OCI-LY7 (cell line): Measurements from ENCODE around the gene ZNF407. TPM values are rescaled to one million over a fixed set of nuclear protein-coding genes. Genes with fewer than 3 reads are reported as not detected.

Experiments used
- BruUV-seq: library from RNA; stranded (reverse); fragments of 400-500 nt; replicated peaks from 2 replicates; lab custom pipeline; 2021; lab: Mats Ljungman, UMichigan
- CTCF ChIA-PET: fragments of 300-600 bp; sonication (Branson Sonifier 250); formaldehyde crosslinking; loops from one replicate; lab custom pipeline; 2022; ENCODE audit warnings: antibody characterized with exemption; ENCODE audit not compliant: unreplicated experiment; lab: Charles Lee
- POLR2A ChIA-PET: fragments of 300-600 bp; sonication (Branson Sonifier 250); formaldehyde crosslinking; loops from one replicate; lab custom pipeline; 2022; ENCODE audit warnings: antibody characterized with exemption; lab: Charles Lee
- DNase-seq: peaks from one replicate; pipeline ENCODE4 v3.0.0-alpha.2; 2015; ENCODE audit warnings: low spot score
- H2AFZ ChIP-seq: fragments of 200-600 bp; sonication (generic), shearing (Covaris generic); 2 replicates; pipeline ENCODE4 v1.6.1; 2014; ENCODE audit warnings: mild to moderate bottlenecking, antibody characterized with exemption, low read length, moderate library complexity
- H3K27ac ChIP-seq: fragments of 200-600 bp; sonication (generic); 2 replicates; pipeline ENCODE4 v1.5.1; 2014; ENCODE audit warnings: mixed run types, low read depth, mild to moderate bottlenecking, moderate library complexity, low read length, inconsistent platforms; ENCODE audit not compliant: poor library complexity, severe bottlenecking
- H3K36me3 ChIP-seq: fragments of 200-600 bp; sonication (generic); 2 replicates; pipeline ENCODE4 v1.6.1; 2014; ENCODE audit warnings: mild to moderate bottlenecking, antibody characterized with exemption, low read length, moderate library complexity, mixed read lengths; ENCODE audit not compliant: insufficient read depth
- H3K4me1 ChIP-seq: fragments of 200-600 bp; sonication (generic); 2 replicates; pipeline ENCODE4 v1.5.1; 2014; ENCODE audit warnings: mild to moderate bottlenecking, low read length; ENCODE audit not compliant: insufficient read depth, poor library complexity, severe bottlenecking
- H3K4me2 ChIP-seq: fragments of 200-600 bp; sonication (generic); 2 replicates; pipeline ENCODE4 v1.6.1; 2014; ENCODE audit warnings: mild to moderate bottlenecking, low read length
- H3K4me3 ChIP-seq: fragments of 200-600 bp; sonication (generic); 2 replicates; pipeline ENCODE4 v1.5.1; 2014; ENCODE audit warnings: mild to moderate bottlenecking, low read depth, low read length; ENCODE audit not compliant: poor library complexity, severe bottlenecking
- H3K79me2 ChIP-seq: fragments of 200-600 bp; sonication (generic); 2 replicates; pipeline ENCODE4 v1.6.1; 2016; ENCODE audit warnings: low read depth, mild to moderate bottlenecking, low read length, moderate library complexity, mixed read lengths; ENCODE audit not compliant: insufficient read depth
- H3K9me2 ChIP-seq: fragments of 200-600 bp; sonication (generic); 2 replicates; pipeline ENCODE4 v1.6.1; 2016; ENCODE audit warnings: mild to moderate bottlenecking, low read length, mixed read lengths; ENCODE audit not compliant: insufficient read depth
- H3K9me3 ChIP-seq: fragments of 200-600 bp; sonication (generic); 2 replicates; pipeline ENCODE4 v1.6.1; 2014; ENCODE audit warnings: mild to moderate bottlenecking, mixed run types, low read length, mixed read lengths
- H4K20me1 ChIP-seq: fragments of 200-600 bp; sonication (generic); 2 replicates; pipeline ENCODE4 v1.6.1; 2014; ENCODE audit warnings: mild to moderate bottlenecking, antibody characterized with exemption, low read length, moderate library complexity, mixed read lengths; ENCODE audit not compliant: insufficient read depth
- EZH2phosphoT487 ChIP-seq: fragments of 200-600 bp; sonication (generic); IDR thresholded peaks from 2 replicates; pipeline ENCODE4 v1.6.1; 2018; ENCODE audit warnings: low read depth, borderline replicate concordance, mild to moderate bottlenecking, mixed run types, antibody characterized with exemption, low read length, moderate library complexity, mixed read lengths
- intact Hi-C: fragments of 100-400 bp; cut with micrococcal nuclease; formaldehyde crosslinking; loops from one replicate; pipeline ENCODE4 v1.10.0; 2022; ENCODE audit not compliant: unreplicated experiment
- total RNA-seq, 2 experiments: library from RNA; depleted of rRNA in 1 of 2; stranded (reverse); fragments of >200 nt in 1 of 2; shearing (Covaris generic) in 1 of 2; gene quantifications; 2 replicates each; pipeline ENCODE4 v1.2.3, GENCODE V29; 2014 to 2022
- TF ChIP-seq, protein P1 (sequence below): fragments of 200-600 bp; sonication (generic); conservative IDR thresholded peaks from 2 replicates; pipeline ENCODE4 v1.5.1; 2014; ENCODE audit warnings: mild to moderate bottlenecking, antibody characterized with exemption, low read length, moderate library complexity, mixed read lengths

Gene ZNF407
- total RNA-seq, 2 experiments from 2014 or later = 8.9 to 11.9 TPM

DNA sequence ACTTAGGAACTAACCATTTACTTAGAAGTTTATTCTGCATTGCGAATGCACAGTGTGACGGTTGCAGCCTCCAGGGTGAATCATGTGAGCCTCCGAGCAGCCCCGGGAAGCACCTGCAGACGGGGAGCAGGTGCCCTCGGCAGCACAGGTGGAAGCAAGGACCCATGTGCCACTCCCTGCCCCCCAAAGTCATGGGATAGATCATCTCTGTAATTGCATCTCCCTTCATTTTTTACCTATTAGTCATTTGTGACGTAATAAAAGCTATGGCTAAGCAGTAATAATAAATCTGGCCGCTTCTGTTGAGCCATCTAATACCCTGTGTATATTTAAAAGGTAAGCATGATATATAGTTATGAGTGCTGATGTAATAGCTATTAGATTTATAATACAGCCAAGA is 514.1 kb downstream of the ZNF407 start:
- TF ChIP-seq, protein P1, sequence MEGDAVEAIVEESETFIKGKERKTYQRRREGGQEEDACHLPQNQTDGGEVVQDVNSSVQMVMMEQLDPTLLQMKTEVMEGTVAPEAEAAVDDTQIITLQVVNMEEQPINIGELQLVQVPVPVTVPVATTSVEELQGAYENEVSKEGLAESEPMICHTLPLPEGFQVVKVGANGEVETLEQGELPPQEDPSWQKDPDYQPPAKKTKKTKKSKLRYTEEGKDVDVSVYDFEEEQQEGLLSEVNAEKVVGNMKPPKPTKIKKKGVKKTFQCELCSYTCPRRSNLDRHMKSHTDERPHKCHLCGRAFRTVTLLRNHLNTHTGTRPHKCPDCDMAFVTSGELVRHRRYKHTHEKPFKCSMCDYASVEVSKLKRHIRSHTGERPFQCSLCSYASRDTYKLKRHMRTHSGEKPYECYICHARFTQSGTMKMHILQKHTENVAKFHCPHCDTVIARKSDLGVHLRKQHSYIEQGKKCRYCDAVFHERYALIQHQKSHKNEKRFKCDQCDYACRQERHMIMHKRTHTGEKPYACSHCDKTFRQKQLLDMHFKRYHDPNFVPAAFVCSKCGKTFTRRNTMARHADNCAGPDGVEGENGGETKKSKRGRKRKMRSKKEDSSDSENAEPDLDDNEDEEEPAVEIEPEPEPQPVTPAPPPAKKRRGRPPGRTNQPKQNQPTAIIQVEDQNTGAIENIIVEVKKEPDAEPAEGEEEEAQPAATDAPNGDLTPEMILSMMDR = no peak
- TF ChIP-seq EZH2phosphoT487 = no peak
- Histone ChIP-seq H2AFZ (no peak overlapping the region), H4K20me1 (no peaks in the 10 kb centered on the region), H3K4me2 (no peak overlapping the region), H3K27ac (no peak overlapping the region), H3K79me2 (no peaks in the 10 kb centered on the region), H3K36me3 (no peaks in the 10 kb centered on the region), H3K9me2 (no peaks in the 10 kb centered on the region), H3K4me1 (no peaks in the 10 kb centered on the region), H3K9me3 (no peaks in the 10 kb centered on the region), H3K4me3 (no peak overlapping the region)
- ChIA-PET POLR2A (interaction anchor here (0.5 to 0.6 kb wide), 2 partner anchors 139 to 252 kb away, joined by 3 read pairs; no protein-coding TSS in a partner anchor), CTCF (no interaction called here)
- no peak for DNase-seq
- BruUV-seq = no TSS peak
- intact Hi-C loops = no loop called here

DNA sequence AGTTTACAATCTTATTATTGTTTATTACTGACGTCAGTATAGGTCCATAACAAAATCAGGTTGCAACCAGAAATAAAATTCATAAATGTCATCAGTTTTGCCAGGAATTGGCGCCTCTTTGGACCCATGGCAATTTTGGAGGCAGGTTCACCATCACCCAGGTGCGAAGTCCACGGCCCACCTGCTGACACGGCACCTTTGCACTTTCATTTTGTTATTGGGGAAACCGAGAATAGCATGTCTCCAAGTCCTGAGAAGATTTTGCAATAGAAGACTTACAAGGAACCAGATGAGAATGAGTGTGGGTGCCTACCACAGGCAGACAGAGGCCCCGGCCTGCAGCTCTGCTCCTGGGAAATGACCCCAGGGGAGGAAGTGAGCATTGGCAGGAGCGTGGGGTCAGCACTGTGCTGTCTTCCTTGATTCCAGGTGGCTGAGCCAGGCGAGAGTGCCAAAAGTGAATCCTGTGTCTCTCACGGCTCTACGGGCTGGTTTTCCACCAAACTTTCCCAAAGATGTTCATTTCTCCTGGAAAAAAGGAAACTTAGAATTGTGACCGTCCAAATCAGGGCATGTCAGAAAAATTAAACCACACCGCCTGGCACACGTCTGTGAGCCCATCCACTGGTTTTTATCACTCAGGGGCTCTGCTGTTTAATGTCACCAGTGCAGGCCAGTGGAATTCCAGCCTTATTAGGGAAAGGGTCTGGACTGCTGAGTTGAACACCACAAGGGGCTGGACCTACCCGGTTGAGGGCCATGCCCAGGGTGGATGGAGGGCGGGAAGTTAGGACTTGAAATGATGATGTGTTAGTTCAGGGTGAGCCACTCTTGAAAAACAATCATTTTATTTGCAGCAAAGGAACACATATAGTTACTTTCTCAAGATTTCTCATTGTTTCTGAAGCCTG is 514.8 kb downstream of the ZNF407 start:
- H3K27ac ChIP-seq = no peak overlapping the region
- ChIA-PET POLR2A (interaction anchor here (0.5 to 0.6 kb wide), 2 partner anchors 139 to 251 kb away, joined by 3 read pairs; no protein-coding TSS in a partner anchor), CTCF (no interaction called here)
- no peaks in the 10 kb centered on the region for H3K79me2 ChIP-seq
- no peak overlapping the region for H2AFZ ChIP-seq
- intact Hi-C loops = no loop called here
- H3K9me2 ChIP-seq = no peaks in the 10 kb centered on the region
- BruUV-seq = no TSS peak
- no peaks in the 10 kb centered on the region for H3K9me3 ChIP-seq
- no peaks in the 10 kb centered on the region for H4K20me1 ChIP-seq
- no peaks in the 10 kb centered on the region for H3K36me3 ChIP-seq
- H3K4me2 ChIP-seq = no peak overlapping the region
- H3K4me1 ChIP-seq = no peaks in the 10 kb centered on the region
- TF ChIP-seq, protein P1 = no peak
- no peak for TF ChIP-seq EZH2phosphoT487
- H3K4me3 ChIP-seq = no peak overlapping the region
- no peak for DNase-seq

DNA sequence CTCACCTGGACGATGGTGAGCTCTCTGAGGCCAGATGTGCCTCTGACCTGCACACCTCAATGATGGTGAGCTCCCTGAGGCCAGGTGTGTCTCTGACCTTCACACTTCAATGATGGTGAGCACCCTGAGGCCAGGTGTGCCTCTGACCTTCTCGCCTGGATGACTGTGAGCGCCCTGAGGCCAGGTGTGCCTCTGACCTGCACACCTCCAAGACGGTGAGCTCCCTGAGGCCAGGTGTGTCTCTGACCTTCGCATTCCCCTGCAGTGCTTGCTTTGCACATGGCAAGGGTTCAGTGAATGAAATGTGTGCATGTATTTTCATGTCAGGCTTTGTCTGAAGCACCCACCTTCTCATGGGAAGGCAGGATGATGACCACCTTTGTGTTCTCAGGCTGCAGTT is 515.8 kb downstream of the ZNF407 start:
- DNase-seq = no peak
- no peaks in the 10 kb centered on the region for H3K36me3 ChIP-seq
- ChIA-PET POLR2A (no interaction called here), CTCF (no interaction called here)
- H2AFZ ChIP-seq = no peak overlapping the region
- no peaks in the 10 kb centered on the region for H4K20me1 ChIP-seq
- H3K79me2 ChIP-seq = no peaks in the 10 kb centered on the region
- no peaks in the 10 kb centered on the region for H3K9me3 ChIP-seq
- H3K9me2 ChIP-seq = no peaks in the 10 kb centered on the region
- H3K4me2 ChIP-seq = no peak overlapping the region
- no peaks in the 10 kb centered on the region for H3K4me1 ChIP-seq
- intact Hi-C loops = no loop called here
- no peak for TF ChIP-seq EZH2phosphoT487
- TF ChIP-seq, protein P1 = no peak
- H3K4me3 ChIP-seq = no peak overlapping the region
- no peak overlapping the region for H3K27ac ChIP-seq
- no TSS peak for BruUV-seq
